Neutrophil (primary cell): ENCODE measurements around the gene TP73.

Experiments
- H3K27ac ChIP-seq: fragments of 200-600 bp; sonication (generic); 2 replicates; pipeline ENCODE4 v1.5.1; 2016; ENCODE audit warnings: mild to moderate bottlenecking, moderate library complexity
- H3K27me3 ChIP-seq: fragments of 200-600 bp; sonication (generic); 2 replicates; pipeline ENCODE4 v1.6.0; 2016; ENCODE audit warnings: mild to moderate bottlenecking
- H3K36me3 ChIP-seq: fragments of 200-600 bp; sonication (generic); 2 replicates; pipeline ENCODE4 v1.5.1; 2017
- H3K4me1 ChIP-seq, 2 experiments: fragments of 200-600 bp in 1 of 2; sonication (generic) in 1 of 2; 1 replicate in 1 of 2; 2 replicates in 1 of 2; pipeline versions ENCODE4 v1.5.1 to v1.6.1; 2013 to 2016; ENCODE audit warnings: low read depth in 1 of 2, low read length in 1 of 2, mild to moderate bottlenecking in 1 of 2, moderate library complexity in 1 of 2; ENCODE audit not compliant: control insufficient read depth in 1 of 2, insufficient read depth in 1 of 2
- H3K4me3 ChIP-seq, 2 experiments: fragments of 200-600 bp in 1 of 2; sonication (generic) in 1 of 2; 1 replicate in 1 of 2; 2 replicates in 1 of 2; pipeline ENCODE4 v1.5.1; 2013 to 2016; ENCODE audit warnings: low read depth in 1 of 2, low read length in 1 of 2, mild to moderate bottlenecking in 1 of 2, moderate library complexity in 1 of 2
- H3K9me3 ChIP-seq: fragments of 200-600 bp; sonication (generic); 2 replicates; pipeline ENCODE4 v1.5.1; 2016
- CTCF ChIP-seq: fragments of 200-600 bp; sonication (generic); IDR thresholded peaks from 2 replicates; pipeline ENCODE4 v1.5.1; 2016; ENCODE audit warnings: antibody characterized with exemption

The TP73 gene

DNA sequence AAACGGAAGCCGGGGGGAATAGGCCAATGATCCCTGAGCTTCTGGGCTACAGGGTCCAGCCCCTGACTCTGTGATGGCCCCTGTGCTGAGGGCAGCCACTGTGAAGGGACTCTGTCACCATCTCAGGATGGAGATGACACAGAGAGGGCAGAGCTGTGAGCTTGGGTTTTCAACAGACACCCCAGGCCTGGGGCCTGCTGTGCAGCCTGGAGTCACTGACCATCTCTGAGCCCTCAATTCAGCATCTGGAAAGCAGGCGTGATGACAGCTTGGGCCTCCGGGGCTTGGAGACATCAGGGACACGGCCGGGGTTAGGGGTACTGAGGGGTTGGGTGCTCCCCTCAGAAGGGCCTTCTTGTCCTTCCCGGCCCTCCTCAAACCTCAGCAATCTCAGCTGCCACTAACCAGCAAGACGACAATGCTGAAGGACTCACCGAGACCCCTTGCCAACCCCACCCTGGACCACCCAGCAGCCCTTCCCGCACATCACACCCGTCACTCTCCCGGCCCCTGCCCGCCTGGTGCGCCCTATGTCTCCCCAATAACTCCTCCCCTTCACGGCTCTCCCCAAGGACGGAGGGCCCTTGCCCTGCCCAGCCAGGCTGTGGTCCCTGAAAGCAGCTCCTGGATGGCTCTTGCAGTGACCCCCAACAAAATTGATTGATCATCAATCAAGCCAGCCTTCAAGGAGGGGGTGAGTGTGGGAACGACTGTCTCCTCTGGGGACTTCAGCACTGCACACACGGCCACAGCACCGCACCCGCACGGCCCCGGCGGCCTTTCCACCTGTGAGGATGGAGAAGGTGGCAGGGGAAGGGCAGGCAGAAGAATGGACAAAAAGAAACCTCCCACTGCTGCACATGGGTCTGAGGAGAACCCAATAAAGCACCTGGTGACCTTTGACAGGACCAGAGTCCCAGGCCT, 45.3 kb upstream of the TP73 start:
- no peak overlapping the region for H3K4me3 ChIP-seq
- H3K4me1 ChIP-seq, result peaks cover 56 to 65% of the 10 kb centered on the region in 2 experiments
- H3K27ac ChIP-seq, result no peak overlapping the region
- H3K36me3 ChIP-seq, result no peaks in the 10 kb centered on the region
- H3K27me3 ChIP-seq, result peaks cover 26% of the 10 kb centered on the region
- no peaks in the 10 kb centered on the region for H3K9me3 ChIP-seq
- TF ChIP-seq CTCF, result no peak

- H3K36me3 ChIP-seq, result no peaks in the 10 kb centered on the region
- H3K4me1 ChIP-seq, result peaks cover 50 to 58% of the 10 kb centered on the region in 2 experiments
- peaks cover 32% of the 10 kb centered on the region for H3K27me3 ChIP-seq
- no peaks in the 10 kb centered on the region for H3K9me3 ChIP-seq
- no peak overlapping the region for H3K4me3 ChIP-seq
- no peak overlapping the region for H3K27ac ChIP-seq
- TF ChIP-seq CTCF, result no peak
Observed at GRCh38 chr1:3607703-3608065, 44.6 kb upstream of the TP73 start.

GRCh38 chr1:3608154-3608553, 44.2 kb upstream of the TP73 start:
- Histone ChIP-seq H3K27ac (no peak overlapping the region), H3K27me3 (peaks cover 37% of the 10 kb centered on the region), H3K4me3 (no peak overlapping the region), H3K9me3 (no peaks in the 10 kb centered on the region), H3K36me3 (no peaks in the 10 kb centered on the region), H3K4me1 (peaks cover 45 to 54% of the 10 kb centered on the region in 2 experiments)
- TF ChIP-seq CTCF, result no peak

DNA sequence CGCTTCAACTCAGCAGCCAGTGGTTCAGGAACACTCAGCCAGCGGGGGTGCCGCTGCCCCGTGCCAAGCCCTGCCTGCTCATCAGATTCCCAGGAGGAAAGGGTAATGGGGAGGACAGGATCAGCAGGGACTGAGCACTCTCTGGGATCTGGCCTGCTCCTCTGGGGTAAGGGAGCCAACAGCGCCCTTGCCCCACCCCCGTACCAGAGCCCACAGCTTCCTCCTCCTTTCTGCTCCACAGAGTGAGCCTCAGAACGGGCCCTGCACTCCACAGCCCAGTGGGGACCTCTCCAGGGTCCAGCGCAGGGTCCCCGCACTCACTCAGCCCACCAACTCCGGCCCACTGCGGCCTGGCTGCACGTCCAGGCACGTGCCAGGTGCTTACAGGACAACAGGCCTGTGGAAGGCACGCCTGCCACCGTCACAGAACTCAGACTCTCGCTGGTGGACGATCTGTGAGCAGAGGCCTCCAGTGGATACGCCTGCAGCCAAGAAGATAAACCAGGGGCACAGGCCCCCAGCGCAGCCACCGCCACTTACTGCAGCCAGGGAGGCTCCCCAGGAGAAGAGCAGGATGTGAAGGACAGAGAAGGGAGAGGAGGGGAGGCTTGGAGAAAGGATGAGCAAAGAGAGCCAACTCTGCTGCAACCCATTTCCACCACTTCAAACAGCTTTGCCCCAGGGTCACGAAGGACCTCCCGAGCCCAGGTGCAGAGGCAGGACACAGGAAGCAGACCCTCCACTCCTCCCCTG, 43.1 kb upstream of the TP73 start:
- peaks cover 35 to 43% of the 10 kb centered on the region in 2 experiments for H3K4me1 ChIP-seq
- no peak overlapping the region for H3K27ac ChIP-seq
- H3K36me3 ChIP-seq, result no peaks in the 10 kb centered on the region
- no peak overlapping the region for H3K4me3 ChIP-seq
- no peaks in the 10 kb centered on the region for H3K9me3 ChIP-seq
- H3K27me3 ChIP-seq, result peaks cover 47% of the 10 kb centered on the region
- TF ChIP-seq CTCF, result no peak

GRCh38 chr1:3609769-3610526, 42.4 kb upstream of the TP73 start:
- Histone ChIP-seq H3K36me3 (no peaks in the 10 kb centered on the region), H3K9me3 (no peaks in the 10 kb centered on the region), H3K27ac (no peak overlapping the region), H3K4me1 (peaks cover 32 to 37% of the 10 kb centered on the region in 2 experiments), H3K4me3 (peak overlapping the region in 1 of 2 experiments; percentile 70), H3K27me3 (peaks cover 47% of the 10 kb centered on the region)
- no peak for TF ChIP-seq CTCF
